ENCODE measurements around the gene FAM186B.

Gene FAM186B

GRCh38 chr12:49552014-49552413 is 53.4 kb downstream of the FAM186B start:
- no peak for DNase-seq (ENCODE audit: low read depth)

- DNase-seq (ENCODE audit: low read depth), result no peak
Observed at GRCh38 chr12:49550693-49551252, 54.7 kb downstream of the FAM186B start.

- no peak for DNase-seq (ENCODE audit: low read depth)
Observed at GRCh38 chr12:49549735-49550692, 55.4 kb downstream of the FAM186B start.

GRCh38 chr12:49548822-49549648 is 56.4 kb downstream of the FAM186B start:
- no peak for DNase-seq (ENCODE audit: low read depth)

GRCh38 chr12:49548481-49548821 is 57.0 kb downstream of the FAM186B start:
- DNase-seq (ENCODE audit: low read depth), result no peak

- no peak for DNase-seq (ENCODE audit: low read depth)
Observed at GRCh38 chr12:49547090-49547690, 58.2 kb downstream of the FAM186B start.

- DNase-seq (ENCODE audit: low read depth), result no peak
Observed at GRCh38 chr12:49546481-49546880, 59.0 kb downstream of the FAM186B start.

GRCh38 chr12:49545815-49546214 is 59.6 kb downstream of the FAM186B start:
- no peak for DNase-seq (ENCODE audit: low read depth)

- DNase-seq (ENCODE audit: low read depth), result no peak
Observed at GRCh38 chr12:49543914-49544815, 61.3 kb downstream of the FAM186B start.

- DNase-seq (ENCODE audit: low read depth), result no peak
Observed at GRCh38 chr12:49543221-49543913, 62.1 kb downstream of the FAM186B start.

- no peak for DNase-seq (ENCODE audit: low read depth)
Observed at GRCh38 chr12:49542592-49543160, 62.8 kb downstream of the FAM186B start.

GRCh38 chr12:49541911-49542505 is 63.4 kb downstream of the FAM186B start:
- DNase-seq (ENCODE audit: low read depth), result no peak

- DNase-seq (ENCODE audit: low read depth), result no peak
Observed at GRCh38 chr12:49541140-49541861, 64.1 kb downstream of the FAM186B start.

GRCh38 chr12:49540229-49541139 is 65.0 kb downstream of the FAM186B start:
- no peak for DNase-seq (ENCODE audit: low read depth)

- no peak for DNase-seq (ENCODE audit: low read depth)
Observed at GRCh38 chr12:49539406-49540228, 65.8 kb downstream of the FAM186B start.

- DNase-seq (ENCODE audit: low read depth), result no peak
Observed at GRCh38 chr12:49538510-49539403, 66.7 kb downstream of the FAM186B start, which contains the start of gene KCNH3. Gene KCNH3 (plus strand): TSS chr12:49539030. CDS start chr12:49539417, 387 bp downstream.
